AG09319 (cell line): ENCODE data around the gene TMEM248.

ENCODE experiments used
- DNase-seq: peaks from one replicate; pipeline ENCODE4 v3.0.0-alpha.2; 2010; ENCODE audit warnings: low read depth; ENCODE audit errors: extremely low read depth
- TF ChIP-seq, protein P1 (sequence below): IDR thresholded peaks from 2 replicates; pipeline ENCODE4 v1.5.1; 2011; ENCODE audit warnings: low read depth, mild to moderate bottlenecking, inconsistent platforms, low read length, moderate library complexity

The TMEM248 gene

GRCh38 chr7:67006965-67007364 is 85.9 kb downstream of the TMEM248 start:
- TF ChIP-seq, protein P1, sequence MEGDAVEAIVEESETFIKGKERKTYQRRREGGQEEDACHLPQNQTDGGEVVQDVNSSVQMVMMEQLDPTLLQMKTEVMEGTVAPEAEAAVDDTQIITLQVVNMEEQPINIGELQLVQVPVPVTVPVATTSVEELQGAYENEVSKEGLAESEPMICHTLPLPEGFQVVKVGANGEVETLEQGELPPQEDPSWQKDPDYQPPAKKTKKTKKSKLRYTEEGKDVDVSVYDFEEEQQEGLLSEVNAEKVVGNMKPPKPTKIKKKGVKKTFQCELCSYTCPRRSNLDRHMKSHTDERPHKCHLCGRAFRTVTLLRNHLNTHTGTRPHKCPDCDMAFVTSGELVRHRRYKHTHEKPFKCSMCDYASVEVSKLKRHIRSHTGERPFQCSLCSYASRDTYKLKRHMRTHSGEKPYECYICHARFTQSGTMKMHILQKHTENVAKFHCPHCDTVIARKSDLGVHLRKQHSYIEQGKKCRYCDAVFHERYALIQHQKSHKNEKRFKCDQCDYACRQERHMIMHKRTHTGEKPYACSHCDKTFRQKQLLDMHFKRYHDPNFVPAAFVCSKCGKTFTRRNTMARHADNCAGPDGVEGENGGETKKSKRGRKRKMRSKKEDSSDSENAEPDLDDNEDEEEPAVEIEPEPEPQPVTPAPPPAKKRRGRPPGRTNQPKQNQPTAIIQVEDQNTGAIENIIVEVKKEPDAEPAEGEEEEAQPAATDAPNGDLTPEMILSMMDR = no peak
- DNase-seq = no peak
